CD14-positive monocyte (primary cell): ENCODE results near the gene NARS2. TPM values are rescaled to one million over a fixed set of nuclear protein-coding genes. Genes with fewer than 3 reads are reported as not detected.

Source experiments
- DNase-seq, 3 donors: peaks; one replicate each; pipeline ENCODE4 v3.0.0-alpha.2; 2011 to 2022
- H2AFZ ChIP-seq: 2 replicates; pipeline ENCODE4 v1.6.0; 2012; ENCODE audit warnings: mild to moderate bottlenecking, low read depth, low read length, inconsistent platforms; ENCODE audit not compliant: insufficient read depth, poor library complexity, severe bottlenecking
- H3K27ac ChIP-seq, 2 donors: 1 replicate in 1 of 2; 2 replicates in 1 of 2; pipeline ENCODE4 v1.5.1; 2012 to 2013; ENCODE audit warnings: low read length in 2 of 2, control low read depth in 1 of 2, inconsistent platforms in 1 of 2, low read depth in 1 of 2, mild to moderate bottlenecking in 1 of 2
- H3K27me3 ChIP-seq, 2 donors: one replicate each; pipeline versions ENCODE4 v1.6.0 to v1.6.1; 2011 to 2013; ENCODE audit warnings: low read length in 2 of 2; ENCODE audit not compliant: control insufficient read depth in 2 of 2, insufficient read depth in 2 of 2
- H3K36me3 ChIP-seq, 2 donors: replicated peaks in 1 of 2; 1 replicate in 1 of 2; 2 replicates in 1 of 2; pipeline versions ENCODE4 v1.5.1 to v1.6.1; 2012 to 2013; ENCODE audit warnings: low read length in 2 of 2, control low read depth in 1 of 2, inconsistent platforms in 1 of 2, mild to moderate bottlenecking in 1 of 2; ENCODE audit not compliant: insufficient read depth in 2 of 2, control insufficient read depth in 1 of 2
- H3K4me1 ChIP-seq, 2 donors: 1 replicate in 1 of 2; 2 replicates in 1 of 2; pipeline versions ENCODE4 v1.5.1 to v1.6.1; 2012 to 2013; ENCODE audit warnings: low read length in 2 of 2, control low read depth in 1 of 2, inconsistent platforms in 1 of 2, mild to moderate bottlenecking in 1 of 2, moderate library complexity in 1 of 2; ENCODE audit not compliant: insufficient read depth in 2 of 2, control insufficient read depth in 1 of 2
- H3K4me2 ChIP-seq: replicated peaks from 2 replicates; pipeline ENCODE3; 2012; ENCODE audit warnings: low read length, moderate library complexity, mild to moderate bottlenecking; ENCODE audit not compliant: poor library complexity, severe bottlenecking; ENCODE audit errors: extremely low read depth
- H3K4me3 ChIP-seq, 3 experiments: fragments of 200-600 bp in 1 of 3; sonication (generic) in 1 of 3; replicated peaks in 1 of 3; 1 replicate in 2 of 3; 2 replicates in 1 of 3; pipeline ENCODE4 v1.5.1; 2011 to 2013; ENCODE audit warnings: low read length in 3 of 3, mild to moderate bottlenecking in 3 of 3, control low read depth in 2 of 3, low read depth in 2 of 3, inconsistent platforms in 1 of 3, moderate library complexity in 1 of 3
- H3K79me2 ChIP-seq: 2 replicates; pipeline ENCODE4 v1.6.0; 2012; ENCODE audit warnings: mild to moderate bottlenecking, control low read depth, inconsistent platforms, low read length, moderate library complexity; ENCODE audit not compliant: insufficient read depth
- H3K9ac ChIP-seq: 2 replicates; pipeline ENCODE4 v1.6.0; 2017; ENCODE audit warnings: low read length, mild to moderate bottlenecking; ENCODE audit not compliant: insufficient read depth, poor library complexity, severe bottlenecking
- H3K9me3 ChIP-seq, 2 donors: replicated peaks in 1 of 2; 1 replicate in 1 of 2; 2 replicates in 1 of 2; pipeline versions ENCODE4 v1.5.1 to v1.6.1; 2012 to 2013; ENCODE audit warnings: low read length in 2 of 2, control low read depth in 1 of 2; ENCODE audit not compliant: control insufficient read depth in 1 of 2, insufficient read depth in 1 of 2
- H4K20me1 ChIP-seq: 2 replicates; pipeline ENCODE4 v1.6.0; 2012; ENCODE audit warnings: mild to moderate bottlenecking, low read length, control low read depth, moderate library complexity; ENCODE audit not compliant: insufficient read depth
- H3K27ac Mint-ChIP-seq, 7 donors: one replicate each; pipeline ENCODE4 v1.8.0; 2020; ENCODE audit warnings: mild to moderate bottlenecking in 7 of 7, mixed read lengths in 7 of 7, moderate library complexity in 6 of 7, inconsistent platforms in 2 of 7
- H3K27me3 Mint-ChIP-seq, 3 donors: one replicate each; pipeline ENCODE4 v1.8.0; 2021 to 2022; ENCODE audit warnings: low read depth in 3 of 3, mild to moderate bottlenecking in 3 of 3, mixed read lengths in 3 of 3, moderate library complexity in 3 of 3, inconsistent platforms in 1 of 3
- H3K36me3 Mint-ChIP-seq, 2 donors: one replicate each; pipeline ENCODE4 v1.8.0; 2020; ENCODE audit warnings: mixed read lengths in 2 of 2, inconsistent platforms in 1 of 2, mild to moderate bottlenecking in 1 of 2
- H3K4me1 Mint-ChIP-seq: one replicate; pipeline ENCODE4 v1.8.0; 2020; ENCODE audit warnings: mild to moderate bottlenecking, mixed read lengths
- H3K4me3 Mint-ChIP-seq, 2 donors: one replicate each; pipeline ENCODE4 v1.8.0; 2020; ENCODE audit warnings: mild to moderate bottlenecking in 2 of 2, mixed read lengths in 2 of 2, moderate library complexity in 1 of 2
- H3K9me3 Mint-ChIP-seq, 7 donors: one replicate each; pipeline ENCODE4 v1.8.0; 2020 to 2022; ENCODE audit warnings: mixed read lengths in 7 of 7, mild to moderate bottlenecking in 6 of 7, moderate library complexity in 6 of 7, inconsistent platforms in 2 of 7
- CTCF ChIP-seq: fragments of 200-600 bp; IDR thresholded peaks from one replicate; pipeline ENCODE4 v1.8.0; 2022; ENCODE audit warnings: antibody characterized with exemption, mild to moderate bottlenecking
- WGBS: methylation state at CpG from one replicate; pipeline ENCODE4 v1.1.5; 2013; ENCODE audit warnings: missing lambda C conversion rate; ENCODE audit not compliant: insufficient coverage; 5-methylcytosine and 5-hydroxymethylcytosine counted together
- intact Hi-C, 2 donors: fragments of 100-400 bp; cut with micrococcal nuclease; formaldehyde crosslinking; loops; one replicate each; pipeline versions ENCODE4 v1.15.0 to v1.15.1; 2023
- polyA plus RNA-seq, 3 donors: library from polyadenylated mRNA; depleted of rRNA in 1 of 3; unstranded in 2 of 3; stranded (reverse) in 1 of 3; fragments of 300-500 nt in 2 of 3; fragments of >200 nt in 1 of 3; fragmentation: Illumina TruSeq in 2 of 3; gene quantifications; 1 replicate in 2 of 3; 2 replicates in 1 of 3; pipeline ENCODE4 v1.2.3, GENCODE V29; 2012 to 2021

The NARS2 gene
- polyA plus RNA-seq, 3 donors: 4.3 to 6.6 (median 4.9) TPM

GRCh38 chr11:78406568-78407196 lies 168.0 kb downstream of the NARS2 start:
- Histone ChIP-seq H3K4me3 (no peak overlapping the region), H3K79me2 (peaks cover 99% of the 10 kb centered on the region), H2AFZ (no peak overlapping the region), H3K9ac (no peak overlapping the region), H3K4me2 (no peak overlapping the region), H4K20me1 (peaks cover 99% of the 10 kb centered on the region), H3K9me3 (peaks cover 10 to 13% of the 10 kb centered on the region in 2 donors), H3K27me3 (no peaks in the 10 kb centered on the region), H3K4me1 (peaks cover 17 to 35% of the 10 kb centered on the region in 2 donors), H3K36me3 (peaks cover 0 to 24% of the 10 kb centered on the region in 2 donors), H3K27ac (no peak overlapping the region)
- Mint-ChIP-seq H3K4me1 (peaks cover 46% of the 10 kb centered on the region), H3K36me3 (peaks cover 44 to 52% of the 10 kb centered on the region in 2 donors), H3K4me3 (no peak overlapping the region), H3K27ac (peak overlapping the region in 4 of 7 donors; percentile 16 to 58 (median 28)), H3K27me3 (peaks cover 0 to 1% (median 1%) of the 10 kb centered on the region in 3 donors), H3K9me3 (peaks cover 12 to 20% (median 17%) of the 10 kb centered on the region in 7 donors)
- intact Hi-C loops: no loop called here
- TF ChIP-seq CTCF: no peak
- no peak for DNase-seq
- no CpG with 5 or more reads among the region's 3 CpGs for WGBS

- TF ChIP-seq CTCF: no peak
- Histone ChIP-seq H3K4me2 (no peak overlapping the region), H4K20me1 (peaks cover 99% of the 10 kb centered on the region), H3K9ac (no peak overlapping the region), H3K79me2 (peaks cover 99% of the 10 kb centered on the region), H2AFZ (no peak overlapping the region), H3K36me3 (peaks cover 0 to 31% of the 10 kb centered on the region in 2 donors), H3K4me3 (no peak overlapping the region), H3K27me3 (no peaks in the 10 kb centered on the region), H3K4me1 (peaks cover 17 to 35% of the 10 kb centered on the region in 2 donors), H3K27ac (no peak overlapping the region), H3K9me3 (peaks cover 10 to 13% of the 10 kb centered on the region in 2 donors)
- peak overlapping the region in 2 of 7 donors; percentile 52 to 72 for H3K27ac Mint-ChIP-seq
- H3K36me3 Mint-ChIP-seq: peaks cover 49 to 53% of the 10 kb centered on the region in 2 donors
- whole genome bisulfite sequencing: no CpG with 5 or more reads among the region's 2 CpGs
- H3K27me3 Mint-ChIP-seq: peaks cover 0 to 1% (median 1%) of the 10 kb centered on the region in 3 donors
- H3K9me3 Mint-ChIP-seq: peaks cover 11 to 20% (median 17%) of the 10 kb centered on the region in 7 donors
- intact Hi-C loops: no loop called here
- no peak for DNase-seq
- H3K4me1 Mint-ChIP-seq: peaks cover 46% of the 10 kb centered on the region
- no peak overlapping the region for H3K4me3 Mint-ChIP-seq
Observed at GRCh38 chr11:78405805-78406204, 168.9 kb downstream of the NARS2 start.
